Endodermal cell (in vitro differentiated cells): ENCODE data around the gene SYT1. TPM values are rescaled to one million over a fixed set of nuclear protein-coding genes. Genes with fewer than 3 reads are reported as not detected.

ENCODE experiments used
- DNase-seq: peaks from one replicate; pipeline ENCODE4 v3.0.0-alpha.2; 2017
- H3K27ac ChIP-seq: 2 replicates; pipeline ENCODE4 v1.5.1; 2013; ENCODE audit warnings: mild to moderate bottlenecking, low read depth, low read length, moderate library complexity
- H3K27me3 ChIP-seq: 2 replicates; pipeline ENCODE4 v1.6.1; 2013; ENCODE audit warnings: mild to moderate bottlenecking, low read length, moderate library complexity; ENCODE audit not compliant: insufficient read depth, control insufficient read depth, poor library complexity, severe bottlenecking
- H3K36me3 ChIP-seq: 2 replicates; pipeline ENCODE4 v1.7.0; 2013; ENCODE audit warnings: mild to moderate bottlenecking, low read length, moderate library complexity; ENCODE audit not compliant: control insufficient read depth, insufficient read depth
- H3K4me1 ChIP-seq: one replicate; pipeline ENCODE4 v1.7.0; 2013; ENCODE audit warnings: low read length; ENCODE audit not compliant: control insufficient read depth, insufficient read depth
- H3K4me3 ChIP-seq: 2 replicates; pipeline ENCODE4 v1.5.1; 2013; ENCODE audit warnings: mild to moderate bottlenecking, low read length, moderate library complexity
- H3K9ac ChIP-seq: 2 replicates; pipeline ENCODE4 v1.6.1; 2013; ENCODE audit warnings: mild to moderate bottlenecking, low read length, moderate library complexity; ENCODE audit not compliant: poor library complexity, severe bottlenecking; ENCODE audit errors: extremely low read depth
- H3K9me3 ChIP-seq: 2 replicates; pipeline ENCODE4 v1.6.1; 2013; ENCODE audit warnings: mild to moderate bottlenecking, low read length, moderate library complexity; ENCODE audit not compliant: control insufficient read depth
- H3K27ac Mint-ChIP-seq: 2 replicates; pipeline ENCODE4 v1.8.0; 2020; ENCODE audit warnings: mixed read lengths
- H3K27me3 Mint-ChIP-seq: 2 replicates; pipeline ENCODE4 v1.8.0; 2021; ENCODE audit warnings: mild to moderate bottlenecking, mixed read lengths; ENCODE audit not compliant: insufficient read depth
- H3K36me3 Mint-ChIP-seq: 2 replicates; pipeline ENCODE4 v1.8.0; 2020; ENCODE audit warnings: low read depth, mixed read lengths
- H3K4me1 Mint-ChIP-seq: 2 replicates; pipeline ENCODE4 v1.8.0; 2020; ENCODE audit warnings: mixed read lengths
- H3K4me3 Mint-ChIP-seq: 2 replicates; pipeline ENCODE4 v1.8.0; 2020; ENCODE audit warnings: mild to moderate bottlenecking, moderate library complexity, mixed read lengths
- H3K9me3 Mint-ChIP-seq: 2 replicates; pipeline ENCODE4 v1.8.0; 2020; ENCODE audit warnings: mild to moderate bottlenecking, mixed read lengths
- WGBS, 2 experiments: methylation state at CpG; one replicate each; pipeline versions ENCODE4 v1.1.5 to v1.1.7; 2013; ENCODE audit warnings: missing lambda C conversion rate in 2 of 2, mixed read lengths in 1 of 2; ENCODE audit not compliant: insufficient coverage in 1 of 2, insufficient read length in 1 of 2; 5-methylcytosine and 5-hydroxymethylcytosine counted together
- total RNA-seq, 2 donors: library from RNA; stranded (reverse); fragmentation: NEBNext Ultra II Directional in 1 of 2; extraction: Animal tissue kit (Norgen Biotek cat#: 25700) in 1 of 2; gene quantifications; 2 replicates in 1 of 2; 3 replicates in 1 of 2; pipeline ENCODE4 v1.2.1, GENCODE V29; 2021
- TF ChIP-seq, protein P1 (sequence below): fragments of 200-600 bp; sonication (generic); conservative IDR thresholded peaks from 2 replicates; pipeline ENCODE4 v1.5.0; 2021; ENCODE audit warnings: antibody characterized with exemption, mild to moderate bottlenecking

SYT1 gene
- total RNA-seq, 2 donors from 2014 or later, result 6.8 to 10.7 TPM

DNA sequence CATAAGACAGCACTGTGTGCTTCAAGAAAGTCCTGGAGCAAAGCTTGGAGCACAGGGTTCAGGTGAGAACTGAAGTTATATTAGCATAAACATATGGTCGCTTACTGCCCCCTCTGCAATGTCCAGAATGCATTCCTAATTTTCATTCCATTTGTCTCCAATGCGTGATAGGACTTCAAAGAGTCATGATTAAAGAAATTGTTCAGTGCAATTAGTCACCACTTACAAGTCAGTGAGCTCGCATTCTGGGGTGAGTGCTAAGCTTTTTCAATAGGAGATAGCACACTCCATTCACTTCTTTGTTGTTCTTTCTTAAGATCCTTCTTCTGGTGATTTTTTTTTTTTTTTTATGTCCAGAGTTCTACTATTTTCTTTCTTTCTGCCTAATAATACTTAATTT lies 398.4 kb downstream of the SYT1 start:
- no peaks in the 10 kb centered on the region for H3K4me1 ChIP-seq
- H3K27ac Mint-ChIP-seq, result no peak overlapping the region

DNA sequence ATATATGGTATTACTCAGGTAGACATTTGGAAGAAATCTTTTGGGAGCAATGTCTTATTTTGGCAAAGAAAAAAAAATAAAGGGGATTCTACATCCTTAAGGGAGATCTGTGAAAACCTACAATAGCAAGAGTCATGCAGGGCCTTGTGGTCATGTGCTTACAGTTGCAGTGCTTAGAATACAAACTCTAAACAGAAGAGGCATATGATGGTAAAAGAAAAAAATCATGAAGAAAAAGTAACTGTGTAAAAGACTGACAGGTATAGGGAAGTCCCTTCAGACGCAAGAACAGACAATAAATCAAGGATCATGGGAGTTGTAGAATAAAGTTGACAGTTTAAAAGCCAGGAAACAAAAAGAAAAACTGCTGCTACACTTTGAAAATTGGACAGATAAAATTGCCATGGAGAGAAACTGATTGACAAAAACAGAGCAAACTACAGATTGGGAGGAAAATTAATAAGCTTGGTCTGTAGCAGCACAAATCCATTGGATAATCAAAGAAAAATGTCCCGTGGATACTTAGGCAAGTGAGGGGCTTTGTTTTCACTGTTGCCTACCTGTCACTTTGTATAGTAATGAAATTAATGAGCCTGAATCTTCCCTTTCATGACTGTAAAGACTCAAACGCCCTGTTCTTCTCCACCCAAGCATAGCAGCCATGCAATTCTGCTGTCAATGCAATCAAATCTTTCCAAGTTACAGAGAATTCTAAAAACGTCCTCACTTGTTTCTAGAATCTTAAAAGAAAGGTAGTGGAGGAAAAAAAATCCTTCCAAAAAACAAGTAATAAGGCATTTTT lies 402.0 kb downstream of the SYT1 start:
- peaks cover 8% of the 10 kb centered on the region for H3K27me3 Mint-ChIP-seq
- DNase-seq, result no peak
- H3K27ac ChIP-seq, result peak overlapping the region; percentile 13
- WGBS, 2 experiments, result 77 to 90% methylated on average over 1 to 4 of the region's 4 CpGs
- no peaks in the 10 kb centered on the region for H3K9me3 ChIP-seq
- no peak overlapping the region for H3K9ac ChIP-seq
- no peak overlapping the region for H3K27ac Mint-ChIP-seq
- H3K27me3 ChIP-seq, result no peaks in the 10 kb centered on the region
- H3K4me1 ChIP-seq, result no peaks in the 10 kb centered on the region
- no peak overlapping the region for H3K4me3 Mint-ChIP-seq
- H3K4me1 Mint-ChIP-seq, result peaks cover 5% of the 10 kb centered on the region
- H3K4me3 ChIP-seq, result no peak overlapping the region
- TF ChIP-seq, protein P1, sequence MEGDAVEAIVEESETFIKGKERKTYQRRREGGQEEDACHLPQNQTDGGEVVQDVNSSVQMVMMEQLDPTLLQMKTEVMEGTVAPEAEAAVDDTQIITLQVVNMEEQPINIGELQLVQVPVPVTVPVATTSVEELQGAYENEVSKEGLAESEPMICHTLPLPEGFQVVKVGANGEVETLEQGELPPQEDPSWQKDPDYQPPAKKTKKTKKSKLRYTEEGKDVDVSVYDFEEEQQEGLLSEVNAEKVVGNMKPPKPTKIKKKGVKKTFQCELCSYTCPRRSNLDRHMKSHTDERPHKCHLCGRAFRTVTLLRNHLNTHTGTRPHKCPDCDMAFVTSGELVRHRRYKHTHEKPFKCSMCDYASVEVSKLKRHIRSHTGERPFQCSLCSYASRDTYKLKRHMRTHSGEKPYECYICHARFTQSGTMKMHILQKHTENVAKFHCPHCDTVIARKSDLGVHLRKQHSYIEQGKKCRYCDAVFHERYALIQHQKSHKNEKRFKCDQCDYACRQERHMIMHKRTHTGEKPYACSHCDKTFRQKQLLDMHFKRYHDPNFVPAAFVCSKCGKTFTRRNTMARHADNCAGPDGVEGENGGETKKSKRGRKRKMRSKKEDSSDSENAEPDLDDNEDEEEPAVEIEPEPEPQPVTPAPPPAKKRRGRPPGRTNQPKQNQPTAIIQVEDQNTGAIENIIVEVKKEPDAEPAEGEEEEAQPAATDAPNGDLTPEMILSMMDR, result no peak
- H3K36me3 ChIP-seq, result no peaks in the 10 kb centered on the region
- no peaks in the 10 kb centered on the region for H3K9me3 Mint-ChIP-seq
- no peaks in the 10 kb centered on the region for H3K36me3 Mint-ChIP-seq

More for the DNA sequence above, 398.4 kb downstream of the SYT1 start:
- no peak overlapping the region for H3K9ac ChIP-seq
- H3K36me3 ChIP-seq, result no peaks in the 10 kb centered on the region
- WGBS, 2 experiments, result 82 to 84% methylated on average over 2 to 3 of the region's 3 CpGs
- no peak for DNase-seq
- no peak overlapping the region for H3K4me3 ChIP-seq
- no peak overlapping the region for H3K4me3 Mint-ChIP-seq
- H3K27me3 Mint-ChIP-seq, result peaks cover 13% of the 10 kb centered on the region
- H3K36me3 Mint-ChIP-seq, result no peaks in the 10 kb centered on the region
- H3K27ac ChIP-seq, result no peak overlapping the region
- TF ChIP-seq, protein P1, result no peak
- H3K4me1 Mint-ChIP-seq, result peaks cover 5% of the 10 kb centered on the region
- no peaks in the 10 kb centered on the region for H3K9me3 ChIP-seq
- no peaks in the 10 kb centered on the region for H3K9me3 Mint-ChIP-seq
- no peaks in the 10 kb centered on the region for H3K27me3 ChIP-seq

DNA sequence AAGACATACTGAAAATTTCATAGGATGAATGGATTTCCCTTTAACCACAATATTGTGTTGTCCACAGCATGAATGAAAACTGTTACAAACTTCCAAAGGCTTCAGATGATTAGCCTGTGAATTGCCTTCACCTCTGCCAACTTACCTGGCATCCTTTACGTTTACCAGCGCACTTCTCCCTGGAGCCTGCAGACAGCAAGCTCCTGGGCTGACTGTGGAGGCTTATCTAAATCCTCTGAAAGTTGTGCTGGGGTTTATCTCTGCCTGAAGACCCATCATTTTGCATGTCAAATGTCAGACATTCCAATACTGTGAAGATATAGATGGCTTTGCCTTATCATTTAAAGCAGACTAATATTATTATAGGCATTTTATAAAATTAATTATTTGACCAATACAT lies 403.0 kb downstream of the SYT1 start:
- H3K27me3 Mint-ChIP-seq, result peaks cover 2% of the 10 kb centered on the region
- TF ChIP-seq, protein P1, result no peak
- no peaks in the 10 kb centered on the region for H3K9me3 Mint-ChIP-seq
- H3K4me3 Mint-ChIP-seq, result no peak overlapping the region
- 75 to 88% methylated on average over 2 of the region's 2 CpGs for WGBS, 2 experiments
- H3K4me3 ChIP-seq, result no peak overlapping the region
- no peaks in the 10 kb centered on the region for H3K36me3 Mint-ChIP-seq
- no peaks in the 10 kb centered on the region for H3K27me3 ChIP-seq
- H3K9me3 ChIP-seq, result no peaks in the 10 kb centered on the region
- no peaks in the 10 kb centered on the region for H3K4me1 ChIP-seq
- no peak overlapping the region for H3K9ac ChIP-seq
- DNase-seq, result peak; percentile 61
- peaks cover 5% of the 10 kb centered on the region for H3K4me1 Mint-ChIP-seq
- H3K27ac Mint-ChIP-seq, result no peak overlapping the region
- no peaks in the 10 kb centered on the region for H3K36me3 ChIP-seq
- no peak overlapping the region for H3K27ac ChIP-seq
